GM10248 (cell line): ENCODE data around the gene AXL.
A peak's percentile ranks its signal among the peaks of the same experiment; 100 is the strongest.

Experiments
- CTCF ChIA-PET: fragments of 300-600 bp; sonication (Branson Sonifier 250); formaldehyde crosslinking; extraction: SDS; loops from one replicate; lab custom pipeline; 2021; ENCODE audit warnings: antibody characterized with exemption; lab: Yijun Ruan, JAX
- POLR2A ChIA-PET: fragments of 350-650 bp; sonication (Branson Sonifier 250); formaldehyde crosslinking; extraction: SDS; loops from one replicate; lab custom pipeline; 2020; ENCODE audit warnings: antibody characterized with exemption; lab: Yijun Ruan, JAX
- DNase-seq: peaks from one replicate; pipeline ENCODE4 v3.0.0; 2012; ENCODE audit errors: extremely low spot score
- CTCF ChIP-seq: IDR thresholded peaks from 2 replicates; pipeline ENCODE4 v1.5.1; 2012; ENCODE audit warnings: mild to moderate bottlenecking, low read depth; ENCODE audit errors: extremely low read depth, missing control alignments, control extremely low read depth

AXL gene

GRCh38 chr19:41194157-41194552 lies 24.9 kb upstream of the AXL start:
- ChIA-PET POLR2A (no interaction called here), CTCF (interaction anchor here (3.3 kb wide), 1 partner anchor 10 kb away, joined by 9 read pairs; no protein-coding TSS in a partner anchor)
- no peak for TF ChIP-seq CTCF
- DNase-seq: no peak

- TF ChIP-seq CTCF: no peak
- ChIA-PET CTCF (interaction anchor here (1.0 kb wide), 1 partner anchor 10 kb away, joined by 3 read pairs; no protein-coding TSS in a partner anchor), POLR2A (no interaction called here)
- DNase-seq: peak; percentile 66
Measured at GRCh38 chr19:41195675-41196497, 23.1 kb upstream of the AXL start.

DNA sequence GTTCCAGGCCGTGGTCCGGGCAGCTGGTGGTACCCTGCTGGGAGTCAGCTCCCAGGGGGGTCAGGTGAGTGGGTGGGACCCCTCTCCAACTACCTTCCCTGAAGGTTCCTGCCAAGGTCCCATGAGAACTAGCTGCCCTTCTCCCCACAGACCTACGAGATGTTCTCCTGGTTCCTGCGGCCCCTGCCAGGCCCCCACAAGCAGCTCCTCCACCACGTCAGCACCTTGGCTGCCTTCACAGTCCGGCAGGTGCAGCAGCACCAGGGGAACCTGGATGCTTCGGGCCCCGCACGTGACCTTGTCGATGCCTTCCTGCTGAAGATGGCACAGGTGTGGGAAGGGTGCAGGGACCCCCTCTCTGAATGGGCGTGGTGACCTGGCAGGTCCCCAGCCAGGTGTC lies 20.5 kb upstream of the AXL start:
- POLR2A ChIA-PET: no interaction called here
- no peak for TF ChIP-seq CTCF
- DNase-seq: no peak
- CTCF ChIA-PET: no interaction called here

DNA sequence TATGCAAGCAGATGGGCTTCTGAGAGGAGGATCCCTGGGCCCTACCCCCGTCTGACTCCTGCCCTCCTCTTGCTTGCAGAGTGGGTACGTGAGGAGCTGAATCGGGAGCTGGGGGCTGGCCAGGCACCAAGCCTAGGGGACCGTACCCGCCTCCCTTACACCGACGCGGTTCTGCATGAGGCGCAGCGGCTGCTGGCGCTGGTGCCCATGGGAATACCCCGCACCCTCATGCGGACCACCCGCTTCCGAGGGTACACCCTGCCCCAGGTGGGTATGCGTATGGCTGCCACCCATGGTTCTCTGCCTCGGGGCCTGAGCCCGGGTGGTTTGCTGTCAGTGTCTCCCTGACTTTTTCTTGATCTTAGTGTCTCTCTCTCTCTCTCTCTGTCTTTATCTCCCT lies 15.7 kb upstream of the AXL start:
- ChIA-PET POLR2A (no interaction called here), CTCF (interaction anchor here (1.3 to 4.0 kb wide), 12 partner anchors 11 to 225 kb away, joined by 3 to 30 read pairs (median 10); partner anchors contain the start of genes CCDC97 and CYP2S1)
- DNase-seq: no peak
- TF ChIP-seq CTCF: no peak

GRCh38 chr19:41204338-41204737 lies 14.7 kb upstream of the AXL start:
- POLR2A ChIA-PET: interaction anchor here (0.7 kb wide), 1 partner anchor 148 kb away, joined by 4 read pairs; no protein-coding TSS in a partner anchor
- CTCF ChIA-PET: interaction anchor here (0.6 to 4.0 kb wide), 25 partner anchors 12 to 393 kb away, joined by 3 to 30 read pairs (median 5); partner anchors contain the start of genes CCDC97, CYP2S1 and TGFB1
- peak; percentile 83 for DNase-seq
- peak; percentile 96 for TF ChIP-seq CTCF

- DNase-seq: no peak
- TF ChIP-seq CTCF: no peak
- POLR2A ChIA-PET: no interaction called here
- CTCF ChIA-PET: interaction anchor here (1.2 to 1.8 kb wide), 4 partner anchors 10 to 102 kb away, joined by 3 to 10 read pairs (median 4); no protein-coding TSS in a partner anchor
Measured at GRCh38 chr19:41205995-41206394, 13.0 kb upstream of the AXL start.
